ENCODE data around the gene MYO5B. TPM values are rescaled to one million over a fixed set of nuclear protein-coding genes. Genes with fewer than 3 reads are reported as not detected.

The MYO5B gene
- total and polyA plus RNA-seq, 10 of the 15 experiments (the other 5 are each of a cell fraction or from before 2014, with no cell fraction given), result 2.5 to 4.5 (median 3.3) TPM

GRCh38 chr18:50232419-50232818 lies 37.5 kb upstream of the MYO5B start (continued):
- TF ChIP-seq NFYA (IDR thresholded peaks at IDR 0.05; ENCODE audit: borderline replicate concordance, low read depth, low read length) (no peak), POLR2AphosphoS2 (IDR thresholded peaks at IDR 0.05; ENCODE audit: low read depth, low read length) (no peak), SKIL (IDR thresholded peaks at IDR 0.05; ENCODE audit: low read depth, poor library complexity, severe bottlenecking) (no peak), BCLAF1 (IDR thresholded peaks at IDR 0.05) (no peak), IKZF2 (IDR thresholded peaks at IDR 0.05) (no peak)

- in situ Hi-C loops (cut with MboI) (no loop called here), intact Hi-C loops (cut with micrococcal nuclease; ENCODE audit: unreplicated experiment) (no loop called here)
- CTCF ChIA-PET, result interaction anchor here (1.2 to 1.7 kb wide), 2 partner anchors 28 to 125 kb away, joined by 3 to 4 read pairs; no protein-coding TSS in a partner anchor
- DNase-seq (ENCODE audit: low read depth, low spot score) (no peak), FAIRE-seq (no peak), ATAC-seq (no peak)
- no peaks in the 10 kb centered on the region for H3K4me1 ChIP-seq (ENCODE audit: control insufficient read depth, insufficient read depth, low read length)
- POLR2A ChIA-PET, result no interaction called here
- no peaks in the 10 kb centered on the region for H4K20me1 ChIP-seq (ENCODE audit: control insufficient read depth, insufficient read depth)
- 4% methylated on average over 4 of the region's 4 CpGs for WGBS (ENCODE audit: insufficient coverage, insufficient replicate concordance, low lambda C conversion rate, missing lambda C conversion rate)
- no peak overlapping the region for H2AFZ ChIP-seq (ENCODE audit: control insufficient read depth, low read depth, low read length)
- no peak overlapping the region for H3K4me2 ChIP-seq (ENCODE audit: control insufficient read depth, insufficient read depth)
- H3K9ac ChIP-seq (ENCODE audit: control insufficient read depth, insufficient read depth, low read length), result no peak overlapping the region
- RAD21 ChIA-PET (ENCODE audit: unreplicated experiment), result no interaction called here
- H3K27ac ChIP-seq (ENCODE audit: control insufficient read depth, insufficient read depth), result no peak overlapping the region
- SMC1A ChIA-PET (ENCODE audit: uncharacterized antibody, unreplicated experiment), result no interaction called here
- no peaks in the 10 kb centered on the region for H3K36me3 ChIP-seq (ENCODE audit: control insufficient read depth in 2 of 2, insufficient read depth in 2 of 2, low read length in 1 of 2)
- H3K4me3 ChIP-seq, result no peak overlapping the region
- no peaks in the 10 kb centered on the region for H3K9me3 ChIP-seq (replicated peaks; ENCODE audit: control insufficient read depth, insufficient read depth, low read length)
- H3K27me3 ChIP-seq (replicated peaks in 1 of 2; ENCODE audit: control insufficient read depth in 2 of 2, insufficient read depth in 2 of 2, low read length in 1 of 2), result no peaks in the 10 kb centered on the region; a peak in 1 of 4 replicates
- no TSS peak for BruUV-seq (replicated peaks)
- no peaks in the 10 kb centered on the region for H3K79me2 ChIP-seq (ENCODE audit: control insufficient read depth, insufficient read depth, low read length)
- TF ChIP-seq POLR2AphosphoS5 (IDR thresholded peaks at IDR 0.05; ENCODE audit: low read length), result no peak
- TF ChIP-seq HSF1 (IDR thresholded peaks at IDR 0.05; ENCODE audit: low read depth, low read length), result no peak
- no peak for TF ChIP-seq LARP7 (IDR thresholded peaks at IDR 0.05)
- no peak for TF ChIP-seq NFYB (IDR thresholded peaks at IDR 0.05; ENCODE audit: insufficient read depth, low read depth, low read length)
- TF ChIP-seq ZBTB40 (IDR thresholded peaks at IDR 0.05; ENCODE audit: borderline replicate concordance), result no peak
- TF ChIP-seq TAF1 (IDR thresholded peaks at IDR 0.05; ENCODE audit: borderline replicate concordance, low read depth, low read length), result no peak
- no peak for TF ChIP-seq SREBF1 (IDR thresholded peaks at IDR 0.05; ENCODE audit: low read length)
- TF ChIP-seq ZBED1 (IDR thresholded peaks at IDR 0.05; ENCODE audit: borderline replicate concordance), result no peak
Measured at GRCh38 chr18:50231621-50232020, 36.7 kb upstream of the MYO5B start.
